WTC11 (cell line): ENCODE data around the gene GABPB2. TPM values are rescaled to one million over a fixed set of nuclear protein-coding genes. Genes with fewer than 3 reads are reported as not detected.

Experiments used
- ATAC-seq: fragments of 200-7000 bp; cut with Tn5 transposase; 2 replicates; pipeline ENCODE4 v1.10.0; 2021; ENCODE audit warnings: mild to moderate bottlenecking, moderate library complexity
- CTCF ChIA-PET: fragments of 300-600 bp; sonication (Branson Sonifier 250); formaldehyde crosslinking; loops from one replicate; lab custom pipeline; 2021; ENCODE audit warnings: antibody characterized with exemption; lab: Charles Lee
- POLR2A ChIA-PET: fragments of 350-600 bp; sonication (Branson Sonifier 250); formaldehyde crosslinking; loops from one replicate; lab custom pipeline; 2021; ENCODE audit warnings: antibody characterized with exemption; lab: Charles Lee
- DNase-seq: peaks from one replicate; pipeline ENCODE4 v3.0.0; 2021; ENCODE audit warnings: low spot score
- H3K27ac Mint-ChIP-seq: 2 replicates; pipeline ENCODE4 v1.8.0; 2021; ENCODE audit warnings: mixed read lengths
- H3K27me3 Mint-ChIP-seq: 2 replicates; pipeline ENCODE4 v1.8.0; 2021; ENCODE audit warnings: low read depth, mild to moderate bottlenecking, moderate library complexity, mixed read lengths
- H3K36me3 Mint-ChIP-seq: 2 replicates; pipeline ENCODE4 v1.8.0; 2021; ENCODE audit warnings: mixed read lengths
- H3K4me1 Mint-ChIP-seq: 2 replicates; pipeline ENCODE4 v1.8.0; 2022; ENCODE audit warnings: mixed read lengths
- H3K4me3 Mint-ChIP-seq: 2 replicates; pipeline ENCODE4 v1.8.0; 2021; ENCODE audit warnings: mild to moderate bottlenecking, moderate library complexity, mixed read lengths
- H3K9me3 Mint-ChIP-seq: 2 replicates; pipeline ENCODE4 v1.8.0; 2021; ENCODE audit warnings: mixed read lengths
- ARID4B ChIP-seq: sonication (generic); formaldehyde crosslinking; IDR thresholded peaks from 2 replicates; pipeline ENCODE4 v1.8.0; 2023; ENCODE audit warnings: missing genetic modification reagents, mild to moderate bottlenecking, borderline replicate concordance
- ATF3 ChIP-seq: sonication (generic); formaldehyde crosslinking; conservative IDR thresholded peaks from 2 replicates; pipeline ENCODE4 v1.8.1; 2022; ENCODE audit warnings: mild to moderate bottlenecking, missing genetic modification reagents
- ATF6 ChIP-seq: sonication (generic); formaldehyde crosslinking; IDR thresholded peaks from 2 replicates; pipeline ENCODE4 v1.8.1; 2023; ENCODE audit warnings: mild to moderate bottlenecking, missing genetic modification reagents
- CREB1 ChIP-seq: sonication (generic); formaldehyde crosslinking; IDR thresholded peaks from 2 replicates; pipeline ENCODE4 v1.8.0; 2023; ENCODE audit warnings: mild to moderate bottlenecking, missing genetic modification reagents
- EMX1 ChIP-seq: fragments of 250-450 bp; sonication (Bioruptor Pico); IDR thresholded peaks from 2 replicates; pipeline ENCODE4 v1.8.0; 2021; ENCODE audit warnings: mild to moderate bottlenecking
- HMGXB4 ChIP-seq: sonication (generic); formaldehyde crosslinking; IDR thresholded peaks from 2 replicates; pipeline ENCODE4 v1.8.1; 2023; ENCODE audit warnings: mild to moderate bottlenecking, moderate library complexity, missing genetic modification reagents
- KAT7 ChIP-seq: sonication (generic); formaldehyde crosslinking; IDR thresholded peaks from 2 replicates; pipeline ENCODE4 v1.8.1; 2023; ENCODE audit warnings: missing genetic modification reagents, mild to moderate bottlenecking, borderline replicate concordance
- OVOL2 ChIP-seq: fragments of 250-450 bp; sonication (Bioruptor Pico); IDR thresholded peaks from 2 replicates; pipeline ENCODE4 v1.9.0; 2021; ENCODE audit warnings: mild to moderate bottlenecking, borderline replicate concordance
- STAT6 ChIP-seq: sonication (generic); formaldehyde crosslinking; conservative IDR thresholded peaks from 2 replicates; pipeline ENCODE4 v1.8.1; 2023; ENCODE audit warnings: mild to moderate bottlenecking, low read depth, missing genetic modification reagents, moderate library complexity
- TP53 ChIP-seq: sonication (generic); formaldehyde crosslinking; IDR thresholded peaks from 2 replicates; pipeline ENCODE4 v1.8.1; 2023; ENCODE audit warnings: mild to moderate bottlenecking, missing genetic modification reagents
- ZBTB43 ChIP-seq: sonication (generic); formaldehyde crosslinking; IDR thresholded peaks from 2 replicates; pipeline ENCODE4 v1.8.1; 2023; ENCODE audit warnings: mild to moderate bottlenecking, missing genetic modification reagents
- ZMAT4 ChIP-seq: fragments of 250-450 bp; sonication (Bioruptor Pico); IDR thresholded peaks from 2 replicates; pipeline ENCODE4 v1.9.0; 2021; ENCODE audit warnings: mild to moderate bottlenecking
- ZNF281 ChIP-seq: sonication (generic); formaldehyde crosslinking; IDR thresholded peaks from 2 replicates; pipeline ENCODE4 v1.8.0; 2023; ENCODE audit warnings: mild to moderate bottlenecking, missing genetic modification reagents
- ZNF396 ChIP-seq: fragments of 250-450 bp; sonication (Bioruptor Pico); IDR thresholded peaks from 2 replicates; pipeline ENCODE4 v1.8.0; 2021; ENCODE audit warnings: mild to moderate bottlenecking, moderate library complexity, borderline replicate concordance
- total RNA-seq: library from RNA; stranded (reverse); gene quantifications from 3 replicates; pipeline ENCODE4 v1.2.3, GENCODE V29; 2021

Gene GABPB2
- total RNA-seq, 1 experiment from 2014 or later = 1.7 TPM

- DNase-seq = no peak
- H3K27ac Mint-ChIP-seq = peak overlapping the region; percentile 73
- H3K4me3 Mint-ChIP-seq = no peak overlapping the region
- ChIA-PET POLR2A (interaction anchor here (0.6 kb wide), 1 partner anchor 63 kb away, joined by 5 read pairs; no protein-coding TSS in a partner anchor), CTCF (no interaction called here)
- H3K9me3 Mint-ChIP-seq = no peaks in the 10 kb centered on the region
- no peaks in the 10 kb centered on the region for H3K27me3 Mint-ChIP-seq
- ATAC-seq = no peak
- no peak for TF ChIP-seq OVOL2
- TF ChIP-seq STAT6 = no peak
- TF ChIP-seq ZBTB43 (CRISPR knock-in tag) = no peak
- no peak for TF ChIP-seq EMX1 (CRISPR knock-in tag)
- no peak for TF ChIP-seq ZNF396 (CRISPR knock-in tag)
- TF ChIP-seq HMGXB4 (CRISPR knock-in tag) = no peak
- TF ChIP-seq ATF6 (CRISPR knock-in tag) = no peak
- no peak for TF ChIP-seq TP53 (CRISPR knock-in tag)
- no peak for TF ChIP-seq ZMAT4 (CRISPR knock-in tag)
- no peak for TF ChIP-seq ARID4B
- TF ChIP-seq ATF3 (CRISPR knock-in tag) = no peak
- no peak for TF ChIP-seq CREB1 (CRISPR knock-in tag)
- no peak for TF ChIP-seq KAT7 (CRISPR knock-in tag)
- no peak for TF ChIP-seq ZNF281 (CRISPR knock-in tag)
- peaks cover 30% of the 10 kb centered on the region for H3K4me1 Mint-ChIP-seq
- H3K36me3 Mint-ChIP-seq = peaks cover 52% of the 10 kb centered on the region
These were observed 14.4 kb upstream of the GABPB2 start for GRCh38 chr1:151056149-151056548.
